Measurements from ENCODE around the gene OR5AC2. TPM values are rescaled to one million over a fixed set of nuclear protein-coding genes. Genes with fewer than 3 reads are reported as not detected.

Gene OR5AC2
- total RNA-seq, 1 donor from 2014 or later, result not detected

DNA sequence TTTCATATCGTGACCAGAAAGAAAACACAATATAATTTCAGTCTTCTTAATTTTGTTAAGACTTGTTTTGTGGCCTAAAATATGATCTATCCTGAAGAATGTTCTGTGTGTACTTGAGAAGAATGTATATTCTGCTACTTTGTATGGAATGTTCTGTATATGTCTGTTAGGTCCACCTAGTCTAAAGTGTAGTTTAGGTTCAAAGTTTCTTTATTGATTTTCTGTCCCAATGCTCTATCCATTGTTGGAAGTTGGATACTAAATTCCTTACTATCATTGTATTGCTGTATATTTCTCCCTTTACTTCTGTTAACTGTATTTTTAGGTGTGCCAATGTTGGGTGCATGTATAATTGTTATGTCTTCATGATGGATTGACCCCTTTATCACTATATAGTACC lies 21.2 kb downstream of the OR5AC2 start:
- Mint-ChIP-seq H3K27me3 (ENCODE audit: low read depth) (peaks cover 9% of the 10 kb centered on the region), H3K27ac (ENCODE audit: unreplicated experiment) (no peak overlapping the region), H3K4me1 (ENCODE audit: low read depth) (no peaks in the 10 kb centered on the region), H3K4me3 (ENCODE audit: unreplicated experiment) (no peak overlapping the region), H3K36me3 (ENCODE audit: low read depth) (no peaks in the 10 kb centered on the region), H3K9me3 (ENCODE audit: low read depth) (no peaks in the 10 kb centered on the region)
- no peak for DNase-seq (ENCODE audit: low spot score)
- TF ChIP-seq, protein P1, sequence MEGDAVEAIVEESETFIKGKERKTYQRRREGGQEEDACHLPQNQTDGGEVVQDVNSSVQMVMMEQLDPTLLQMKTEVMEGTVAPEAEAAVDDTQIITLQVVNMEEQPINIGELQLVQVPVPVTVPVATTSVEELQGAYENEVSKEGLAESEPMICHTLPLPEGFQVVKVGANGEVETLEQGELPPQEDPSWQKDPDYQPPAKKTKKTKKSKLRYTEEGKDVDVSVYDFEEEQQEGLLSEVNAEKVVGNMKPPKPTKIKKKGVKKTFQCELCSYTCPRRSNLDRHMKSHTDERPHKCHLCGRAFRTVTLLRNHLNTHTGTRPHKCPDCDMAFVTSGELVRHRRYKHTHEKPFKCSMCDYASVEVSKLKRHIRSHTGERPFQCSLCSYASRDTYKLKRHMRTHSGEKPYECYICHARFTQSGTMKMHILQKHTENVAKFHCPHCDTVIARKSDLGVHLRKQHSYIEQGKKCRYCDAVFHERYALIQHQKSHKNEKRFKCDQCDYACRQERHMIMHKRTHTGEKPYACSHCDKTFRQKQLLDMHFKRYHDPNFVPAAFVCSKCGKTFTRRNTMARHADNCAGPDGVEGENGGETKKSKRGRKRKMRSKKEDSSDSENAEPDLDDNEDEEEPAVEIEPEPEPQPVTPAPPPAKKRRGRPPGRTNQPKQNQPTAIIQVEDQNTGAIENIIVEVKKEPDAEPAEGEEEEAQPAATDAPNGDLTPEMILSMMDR (IDR thresholded peaks at IDR 0.05), result no peak

DNA sequence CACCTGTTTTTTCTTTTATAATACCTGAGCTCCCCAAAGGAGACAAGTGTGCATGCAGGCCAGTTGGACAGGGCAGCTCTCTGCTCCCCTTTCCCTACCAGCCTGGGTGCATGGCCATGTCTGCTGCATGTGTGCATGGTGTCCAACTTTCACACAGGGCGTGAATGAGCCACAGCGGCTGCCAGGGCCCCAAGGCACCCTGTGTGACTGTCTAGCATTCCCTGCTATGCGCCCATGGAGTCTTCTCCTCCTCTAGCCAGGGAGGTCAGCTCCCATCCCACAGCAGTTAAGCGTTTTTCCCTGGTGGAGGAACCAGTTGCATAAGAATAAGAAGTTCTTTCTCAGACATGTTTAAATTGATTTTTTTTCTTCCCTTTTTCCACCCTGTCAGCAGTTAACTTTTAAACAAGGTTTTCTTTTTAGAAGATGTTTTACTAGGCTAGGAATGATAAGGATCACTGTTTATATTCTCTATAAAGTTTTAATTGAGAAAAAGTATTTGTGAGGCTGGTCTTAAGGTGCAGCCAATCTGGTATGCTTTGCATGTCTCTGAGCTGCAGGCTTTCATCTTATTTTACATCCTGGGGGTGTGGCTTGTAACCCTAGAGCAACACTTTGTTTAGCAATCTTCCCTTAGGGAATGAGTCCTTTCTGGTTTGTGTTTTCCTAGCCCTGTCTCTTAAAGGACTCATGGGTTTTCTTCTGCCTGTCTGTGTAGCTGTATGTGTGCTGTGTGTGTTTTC lies 23.0 kb downstream of the OR5AC2 start:
- no peak overlapping the region for H3K4me3 Mint-ChIP-seq (ENCODE audit: unreplicated experiment)
- no peaks in the 10 kb centered on the region for H3K36me3 Mint-ChIP-seq (ENCODE audit: low read depth)
- H3K27me3 Mint-ChIP-seq (ENCODE audit: low read depth), result peaks cover 9% of the 10 kb centered on the region
- H3K27ac Mint-ChIP-seq (ENCODE audit: unreplicated experiment), result no peak overlapping the region
- DNase-seq (ENCODE audit: low spot score), result peak; percentile 29
- TF ChIP-seq, protein P1 (IDR thresholded peaks at IDR 0.05), result no peak
- no peaks in the 10 kb centered on the region for H3K4me1 Mint-ChIP-seq (ENCODE audit: low read depth)
- no peaks in the 10 kb centered on the region for H3K9me3 Mint-ChIP-seq (ENCODE audit: low read depth)

DNA sequence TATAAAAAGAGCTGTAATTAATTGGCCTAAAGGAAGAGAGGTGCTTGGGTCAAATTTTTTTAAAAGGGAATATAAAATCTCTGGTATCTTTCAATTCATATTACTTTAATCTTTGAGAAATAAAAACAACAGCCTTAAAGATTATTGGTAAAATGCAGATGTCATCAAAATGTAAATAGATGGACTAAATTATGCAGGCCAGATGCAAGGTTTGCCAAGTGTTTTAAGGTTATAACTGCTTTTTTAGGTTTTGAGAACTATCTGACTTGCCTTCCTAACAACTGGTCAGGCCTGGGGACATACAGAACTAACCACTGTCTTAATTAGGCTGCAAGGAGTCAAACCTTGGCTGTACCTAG lies 23.6 kb downstream of the OR5AC2 start:
- H3K4me3 Mint-ChIP-seq (ENCODE audit: unreplicated experiment), result no peak overlapping the region
- H3K27ac Mint-ChIP-seq (ENCODE audit: unreplicated experiment), result no peak overlapping the region
- DNase-seq (ENCODE audit: low spot score), result no peak
- H3K27me3 Mint-ChIP-seq (ENCODE audit: low read depth), result peaks cover 9% of the 10 kb centered on the region
- H3K9me3 Mint-ChIP-seq (ENCODE audit: low read depth), result no peaks in the 10 kb centered on the region
- no peaks in the 10 kb centered on the region for H3K4me1 Mint-ChIP-seq (ENCODE audit: low read depth)
- no peaks in the 10 kb centered on the region for H3K36me3 Mint-ChIP-seq (ENCODE audit: low read depth)
- TF ChIP-seq, protein P1 (IDR thresholded peaks at IDR 0.05), result no peak

DNA sequence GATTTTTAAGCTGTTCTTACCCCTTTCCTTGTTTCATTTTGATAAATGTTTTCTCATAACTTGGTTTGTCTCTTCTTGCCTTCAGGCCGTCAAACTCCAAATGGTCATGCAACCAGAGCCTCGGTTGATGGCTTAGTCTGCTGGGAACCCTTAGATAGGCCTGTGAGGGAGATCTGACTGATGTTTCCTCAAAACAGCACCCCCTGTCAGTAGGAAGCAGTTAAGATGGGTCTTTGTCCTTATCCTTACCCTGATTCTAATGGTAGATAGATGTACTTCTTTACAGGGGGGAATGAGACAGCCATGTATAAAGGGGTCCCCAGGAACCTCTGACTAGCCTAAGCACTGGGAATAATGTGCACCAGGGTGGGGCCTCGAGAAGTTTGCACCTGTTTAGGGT lies 27.3 kb downstream of the OR5AC2 start:
- peaks cover 12% of the 10 kb centered on the region for H3K27me3 Mint-ChIP-seq (ENCODE audit: low read depth)
- H3K27ac Mint-ChIP-seq (ENCODE audit: unreplicated experiment), result no peak overlapping the region
- TF ChIP-seq, protein P1 (IDR thresholded peaks at IDR 0.05), result no peak
- no peak for DNase-seq (ENCODE audit: low spot score)
- H3K4me3 Mint-ChIP-seq (ENCODE audit: unreplicated experiment), result no peak overlapping the region
- peaks cover 6% of the 10 kb centered on the region for H3K9me3 Mint-ChIP-seq (ENCODE audit: low read depth)
- no peaks in the 10 kb centered on the region for H3K36me3 Mint-ChIP-seq (ENCODE audit: low read depth)
- H3K4me1 Mint-ChIP-seq (ENCODE audit: low read depth), result no peaks in the 10 kb centered on the region

DNA sequence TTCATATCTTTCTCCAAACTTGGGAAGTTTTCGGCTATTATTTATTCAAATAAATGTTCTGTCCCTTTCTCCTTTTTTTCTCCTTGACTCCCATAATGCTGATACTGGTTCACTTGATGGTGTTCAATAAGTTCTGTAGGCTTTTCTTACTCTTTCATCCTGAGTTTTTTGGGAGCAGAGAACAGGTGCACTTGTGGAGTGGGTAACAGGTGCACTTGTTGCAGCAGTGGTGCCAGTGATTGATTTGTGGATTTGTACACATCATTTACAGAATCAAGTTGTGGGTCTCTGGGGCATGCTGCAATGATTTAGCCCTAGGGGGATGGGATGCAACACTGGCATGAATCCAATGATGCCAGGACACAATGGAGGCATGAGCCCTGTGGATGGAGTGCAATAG lies 28.7 kb downstream of the OR5AC2 start:
- DNase-seq (ENCODE audit: low spot score), result no peak
- Mint-ChIP-seq H3K36me3 (ENCODE audit: low read depth) (no peaks in the 10 kb centered on the region), H3K9me3 (ENCODE audit: low read depth) (peaks cover 6% of the 10 kb centered on the region), H3K27me3 (ENCODE audit: low read depth) (peaks cover 16% of the 10 kb centered on the region), H3K4me1 (ENCODE audit: low read depth) (no peaks in the 10 kb centered on the region), H3K27ac (ENCODE audit: unreplicated experiment) (no peak overlapping the region), H3K4me3 (ENCODE audit: unreplicated experiment) (no peak overlapping the region)
- TF ChIP-seq, protein P1 (IDR thresholded peaks at IDR 0.05), result no peak

All from chondrocyte (in vitro differentiated cells).